ENCODE data around the gene GABBR2. TPM values are rescaled to one million over a fixed set of nuclear protein-coding genes. Genes with fewer than 3 reads are reported as not detected.
"Not testable (repeated sequence)": the region's sequence is repeated elsewhere in the genome, so short reads cannot be mapped to it uniquely, and the experiment has no call there.

GABBR2 gene
- total RNA-seq, 2 experiments from 2014 or later: not detected

DNA sequence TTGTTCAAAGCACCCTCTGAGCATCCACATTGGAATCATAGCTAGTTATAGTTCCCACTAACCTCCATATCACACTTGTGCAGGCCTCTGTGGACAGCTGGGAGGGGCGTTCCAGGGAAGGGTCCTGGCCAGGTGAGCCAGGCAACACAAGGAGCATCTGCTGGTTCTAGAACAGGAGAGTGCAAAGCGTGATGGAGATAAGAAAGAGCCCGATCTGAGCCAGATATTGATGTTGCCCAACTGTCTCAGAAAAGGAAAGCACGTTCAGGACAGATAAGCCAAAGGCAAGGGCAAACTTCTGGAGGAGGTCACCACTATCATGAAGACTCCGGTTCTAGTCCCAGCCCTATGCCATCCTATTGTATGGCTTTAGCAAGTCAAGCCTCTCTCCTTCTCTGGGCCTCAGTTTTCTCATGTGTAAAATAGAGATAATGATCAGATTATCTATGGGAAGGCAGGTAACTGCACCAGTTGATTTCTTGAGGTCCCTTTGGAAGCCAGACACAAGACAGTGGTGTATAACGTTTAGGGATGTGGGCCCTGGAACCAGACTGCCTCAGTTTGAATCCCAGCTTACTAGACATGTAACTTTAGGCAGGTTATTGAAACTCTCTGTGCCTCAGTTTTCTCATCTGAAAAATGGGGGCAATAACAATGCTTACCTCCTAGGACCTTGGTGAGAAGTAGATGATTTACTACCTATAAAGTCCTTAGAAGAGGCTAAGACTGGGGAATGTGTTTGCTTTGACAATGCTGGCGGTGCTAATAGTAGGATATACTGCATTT lies 19.8 kb downstream of the GABBR2 start:
- DNase-seq (no peak), ATAC-seq (no peak)
- H3K27ac Mint-ChIP-seq: no peak overlapping the region
- H3K9me3 Mint-ChIP-seq (ENCODE audit: low read depth): no peaks in the 10 kb centered on the region
- CTCF ChIA-PET: no interaction called here
- no peak overlapping the region for H3K4me3 Mint-ChIP-seq
- H3K36me3 Mint-ChIP-seq: no peaks in the 10 kb centered on the region
- peaks cover 2% of the 10 kb centered on the region for H3K4me1 Mint-ChIP-seq
- H3K27me3 Mint-ChIP-seq: peaks cover 9% of the 10 kb centered on the region

DNA sequence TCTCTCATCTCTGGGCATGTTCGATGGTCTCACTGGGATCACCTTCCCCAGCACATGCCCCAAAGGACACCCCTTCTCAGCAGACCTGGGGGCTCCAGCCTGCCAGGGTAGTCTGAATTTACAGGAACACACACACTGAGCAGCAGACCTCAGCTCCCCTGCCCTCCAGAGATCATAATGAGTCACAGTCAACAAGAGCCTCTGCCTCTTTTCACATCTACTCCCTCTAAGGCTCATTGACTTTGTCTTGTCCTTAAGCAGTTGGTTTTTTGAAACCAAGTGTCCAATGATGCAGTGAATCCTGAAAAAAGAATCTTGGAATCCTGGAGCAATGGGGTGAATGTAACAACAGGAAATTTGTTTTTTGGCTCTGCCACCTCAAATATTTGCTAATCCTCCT lies 20.8 kb downstream of the GABBR2 start:
- Mint-ChIP-seq H3K4me1 (peaks cover 2% of the 10 kb centered on the region), H3K4me3 (no peak overlapping the region), H3K27ac (no peak overlapping the region), H3K36me3 (no peaks in the 10 kb centered on the region), H3K27me3 (peaks cover 9% of the 10 kb centered on the region), H3K9me3 (ENCODE audit: low read depth) (no peaks in the 10 kb centered on the region)
- DNase-seq: no peak
- CTCF ChIA-PET: interaction anchor here (0.6 kb wide), 1 partner anchor 522 kb away, joined by 3 read pairs; no protein-coding TSS in a partner anchor
- no peak for ATAC-seq

DNA sequence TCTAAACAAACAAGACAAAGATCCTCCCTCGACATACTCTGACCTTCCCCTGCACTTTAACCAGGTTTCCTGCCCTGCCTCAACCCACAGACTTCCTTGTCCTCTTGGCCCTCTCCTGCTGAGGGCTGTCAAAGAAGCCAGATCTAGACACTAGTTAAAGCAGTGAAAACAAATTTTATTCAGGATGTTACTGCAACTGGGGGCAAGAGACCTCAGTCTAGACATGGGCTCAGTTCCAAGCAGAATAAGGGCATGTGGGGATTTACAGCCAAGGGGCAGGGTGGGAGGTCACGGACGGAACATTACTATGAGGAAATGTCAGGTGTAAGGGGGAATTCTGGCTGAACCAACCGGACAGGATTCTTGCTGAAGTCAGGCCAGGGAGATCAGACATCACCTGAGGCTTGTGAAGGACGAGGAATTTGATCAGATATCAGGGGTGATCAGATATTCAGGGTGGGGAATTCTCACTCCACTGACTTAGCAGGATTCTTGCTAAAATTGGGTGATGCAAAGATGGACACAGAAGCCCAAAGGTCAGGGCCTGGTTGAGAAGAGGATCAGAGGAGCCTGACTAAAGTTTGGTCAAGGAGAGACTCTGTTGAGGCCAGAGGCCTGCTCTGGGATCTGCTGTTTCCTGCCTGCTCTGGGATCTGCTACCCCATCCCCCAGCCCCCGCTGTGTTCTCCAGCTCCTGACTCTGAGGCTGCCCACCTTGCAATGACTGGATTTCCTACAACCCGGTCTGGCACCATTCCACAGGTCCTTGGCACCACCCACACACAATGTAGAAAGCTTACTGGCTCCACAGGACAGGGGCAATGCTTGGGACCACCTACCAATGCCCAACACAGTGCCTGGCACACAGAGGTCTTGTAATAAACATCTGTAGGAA lies 21.5 kb downstream of the GABBR2 start:
- CTCF ChIA-PET: no interaction called here
- Mint-ChIP-seq H3K27me3 (peaks cover 9% of the 10 kb centered on the region), H3K4me3 (no peak overlapping the region), H3K36me3 (no peaks in the 10 kb centered on the region), H3K4me1 (peaks cover 2% of the 10 kb centered on the region), H3K9me3 (ENCODE audit: low read depth) (no peaks in the 10 kb centered on the region), H3K27ac (no peak overlapping the region)
- DNase-seq (no peak), ATAC-seq (no peak)

DNA sequence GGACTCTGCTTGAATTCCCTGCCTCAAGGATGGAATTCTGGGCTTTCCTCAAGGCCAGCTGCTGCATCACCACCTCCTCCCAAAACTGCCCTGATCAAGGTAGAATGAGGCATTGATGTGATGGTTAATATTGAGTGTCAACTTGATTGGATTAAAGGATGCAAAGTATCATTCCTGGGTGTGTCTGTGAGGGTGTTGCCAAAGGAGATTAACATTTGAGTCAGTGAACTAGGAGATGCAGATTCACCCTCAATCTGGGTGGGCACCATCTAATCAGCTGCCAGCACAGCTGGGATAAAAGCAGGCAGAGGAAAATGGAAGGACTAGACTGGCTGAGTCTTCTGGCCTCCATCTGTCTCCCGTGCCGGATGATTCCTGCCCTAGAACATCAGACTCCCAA lies 23.9 kb downstream of the GABBR2 start:
- H3K4me1 Mint-ChIP-seq; H3K36me3 Mint-ChIP-seq; H3K27ac Mint-ChIP-seq; H3K4me3 Mint-ChIP-seq; DNase-seq; H3K9me3 Mint-ChIP-seq (ENCODE audit: low read depth); ATAC-seq; H3K27me3 Mint-ChIP-seq: not testable (repeated sequence)
- CTCF ChIA-PET: interaction anchor here (0.6 to 1.5 kb wide), 2 partner anchors 91 to 729 kb away, joined by 3 read pairs; no protein-coding TSS in a partner anchor

DNA sequence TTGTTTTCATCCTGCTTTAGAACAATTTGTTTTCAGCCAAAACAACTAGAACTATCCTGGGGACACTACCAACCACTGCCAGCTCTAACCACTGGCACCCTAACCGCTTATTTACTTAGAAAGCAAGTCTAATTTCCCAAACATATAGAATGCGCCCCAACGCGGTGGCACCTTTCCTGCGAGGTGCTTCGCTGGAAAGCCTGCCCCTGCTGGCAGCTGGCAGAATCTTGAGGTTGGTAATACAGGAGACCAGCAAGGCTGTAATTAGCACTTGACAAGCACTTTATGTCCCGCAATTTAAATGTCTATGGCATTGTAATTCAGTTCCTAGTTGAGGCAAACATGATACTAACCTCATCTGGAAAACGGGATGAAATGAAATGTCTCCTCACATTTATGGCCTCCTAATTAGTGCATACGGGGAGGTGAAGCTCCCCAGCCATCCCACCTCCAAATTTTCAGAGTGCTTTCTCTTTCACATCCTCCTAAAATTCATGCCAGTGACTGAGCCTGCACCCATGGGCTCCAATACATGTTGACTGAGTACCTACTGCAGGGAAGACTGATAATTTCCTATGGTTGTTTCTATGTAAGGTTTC lies 30.4 kb downstream of the GABBR2 start:
- no peak for DNase-seq
- no peaks in the 10 kb centered on the region for H3K9me3 Mint-ChIP-seq (ENCODE audit: low read depth)
- CTCF ChIA-PET: interaction anchor here (1.0 kb wide), 2 partner anchors 11 to 171 kb away, joined by 3 to 4 read pairs; no protein-coding TSS in a partner anchor
- no peaks in the 10 kb centered on the region for H3K36me3 Mint-ChIP-seq
- H3K4me3 Mint-ChIP-seq: no peak overlapping the region
- peaks cover 39% of the 10 kb centered on the region for H3K27me3 Mint-ChIP-seq
- H3K4me1 Mint-ChIP-seq: no peaks in the 10 kb centered on the region
- H3K27ac Mint-ChIP-seq: no peak overlapping the region
- no peak for ATAC-seq

DNA sequence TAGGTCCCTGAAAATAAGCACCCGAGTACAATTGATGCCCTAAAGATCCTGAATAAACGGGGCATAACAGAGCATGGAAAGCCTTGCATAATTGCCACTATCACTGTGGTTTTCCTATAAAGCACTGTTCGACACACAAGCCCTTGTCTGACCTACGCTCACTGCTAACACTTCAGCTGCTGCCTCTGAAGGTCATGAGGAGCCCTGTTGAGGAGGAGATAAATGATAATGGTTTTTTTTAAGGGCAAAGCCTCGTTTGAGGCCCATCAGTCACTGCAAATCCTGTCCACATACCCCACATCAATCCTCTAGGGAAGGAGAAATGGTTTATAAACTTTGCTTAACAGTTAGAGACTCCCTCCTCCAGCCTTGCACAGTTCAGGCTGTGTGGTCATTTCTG lies 35.1 kb downstream of the GABBR2 start:
- no peak overlapping the region for H3K4me3 Mint-ChIP-seq
- H3K27ac Mint-ChIP-seq: no peak overlapping the region
- no peaks in the 10 kb centered on the region for H3K9me3 Mint-ChIP-seq (ENCODE audit: low read depth)
- no peaks in the 10 kb centered on the region for H3K36me3 Mint-ChIP-seq
- DNase-seq (no peak), ATAC-seq (no peak)
- CTCF ChIA-PET: no interaction called here
- H3K4me1 Mint-ChIP-seq: no peaks in the 10 kb centered on the region
- H3K27me3 Mint-ChIP-seq: peaks cover 53% of the 10 kb centered on the region

DNA sequence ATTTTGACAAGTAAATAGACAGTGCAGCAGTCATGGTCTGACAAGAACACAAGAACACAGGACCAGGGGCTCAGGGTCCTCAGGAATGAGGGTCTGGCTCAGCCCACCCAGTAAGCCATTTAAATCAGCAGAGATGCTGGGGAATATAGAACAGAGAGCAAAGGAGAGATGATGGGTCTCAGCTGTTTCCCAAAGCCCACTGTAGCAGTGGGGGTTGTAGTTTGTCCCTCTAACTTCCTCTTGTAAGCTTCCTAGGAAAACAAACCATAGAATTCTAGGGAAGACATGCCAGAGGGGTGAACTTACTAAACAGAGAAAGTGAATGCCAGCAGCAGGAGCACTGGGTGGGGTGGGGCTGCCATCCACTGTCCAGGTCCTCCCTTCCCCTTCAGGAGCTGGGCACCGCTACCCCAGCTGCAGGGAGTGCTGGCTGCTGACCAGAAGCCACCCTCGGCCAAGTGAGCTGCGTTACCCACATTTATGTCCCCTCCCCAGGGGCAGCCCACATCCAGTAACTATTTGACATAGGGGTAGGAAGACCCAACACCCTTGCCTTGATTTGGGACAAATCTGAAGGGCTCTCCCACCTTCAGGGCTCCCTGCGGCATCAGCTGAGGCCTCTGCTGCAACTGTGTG lies 41.6 kb downstream of the GABBR2 start:
- ATAC-seq (no peak), DNase-seq (no peak)
- H3K27me3 Mint-ChIP-seq: peaks cover 13% of the 10 kb centered on the region
- H3K4me3 Mint-ChIP-seq: no peak overlapping the region
- no peak overlapping the region for H3K27ac Mint-ChIP-seq
- H3K36me3 Mint-ChIP-seq: no peaks in the 10 kb centered on the region
- CTCF ChIA-PET: interaction anchor here (1.0 kb wide), 1 partner anchor 11 kb away, joined by 4 read pairs; no protein-coding TSS in a partner anchor
- no peaks in the 10 kb centered on the region for H3K4me1 Mint-ChIP-seq
- no peaks in the 10 kb centered on the region for H3K9me3 Mint-ChIP-seq (ENCODE audit: low read depth)

DNA sequence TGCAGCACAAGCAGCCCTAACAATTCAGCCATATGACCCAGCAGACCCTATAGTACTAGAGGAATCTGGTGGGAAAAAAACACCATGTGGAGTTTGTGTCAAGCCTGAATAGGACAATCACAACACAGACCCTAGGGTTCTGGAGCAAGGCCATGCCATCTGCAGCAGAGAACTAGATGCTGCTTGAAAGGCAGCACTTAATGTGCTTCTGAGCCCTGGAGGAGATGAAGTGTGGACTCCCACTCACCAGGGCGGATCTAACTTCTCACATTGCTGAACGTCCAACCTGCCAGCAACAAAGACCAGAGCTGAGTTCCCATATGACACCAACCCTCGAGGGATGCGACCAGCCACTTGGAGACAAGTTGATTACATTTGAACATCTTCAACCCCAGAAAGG lies 43.2 kb downstream of the GABBR2 start:
- DNase-seq (no peak), ATAC-seq (no peak)
- Mint-ChIP-seq H3K4me1 (no peaks in the 10 kb centered on the region), H3K27ac (no peak overlapping the region), H3K4me3 (no peak overlapping the region), H3K36me3 (no peaks in the 10 kb centered on the region), H3K27me3 (peaks cover 11% of the 10 kb centered on the region), H3K9me3 (ENCODE audit: low read depth) (no peaks in the 10 kb centered on the region)
- CTCF ChIA-PET: no interaction called here

DNA sequence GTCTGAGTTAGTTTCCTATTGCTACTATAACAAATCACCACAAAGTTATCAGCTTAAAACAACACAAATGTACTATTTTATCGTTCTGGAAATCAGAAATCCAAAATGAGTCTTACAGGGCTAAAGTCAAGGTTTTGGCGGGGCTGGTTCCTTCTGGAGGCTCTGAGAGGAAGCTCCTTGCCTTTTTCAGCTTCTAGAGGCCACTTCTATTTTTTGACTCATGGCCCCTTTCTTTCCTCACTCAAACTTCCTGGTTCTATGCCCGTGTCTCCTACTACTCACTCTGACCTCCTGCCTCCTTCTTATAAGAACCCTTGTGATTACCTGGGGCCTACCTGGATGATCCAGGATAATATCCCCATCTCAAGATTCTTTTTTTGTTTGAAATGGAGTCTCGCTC lies 48.2 kb downstream of the GABBR2 start:
- CTCF ChIA-PET: no interaction called here
- Mint-ChIP-seq H3K36me3 (no peaks in the 10 kb centered on the region), H3K27me3 (peaks cover 10% of the 10 kb centered on the region), H3K4me3 (no peak overlapping the region), H3K27ac (no peak overlapping the region), H3K9me3 (ENCODE audit: low read depth) (no peaks in the 10 kb centered on the region), H3K4me1 (no peaks in the 10 kb centered on the region)
- ATAC-seq (no peak), DNase-seq (no peak)

DNA sequence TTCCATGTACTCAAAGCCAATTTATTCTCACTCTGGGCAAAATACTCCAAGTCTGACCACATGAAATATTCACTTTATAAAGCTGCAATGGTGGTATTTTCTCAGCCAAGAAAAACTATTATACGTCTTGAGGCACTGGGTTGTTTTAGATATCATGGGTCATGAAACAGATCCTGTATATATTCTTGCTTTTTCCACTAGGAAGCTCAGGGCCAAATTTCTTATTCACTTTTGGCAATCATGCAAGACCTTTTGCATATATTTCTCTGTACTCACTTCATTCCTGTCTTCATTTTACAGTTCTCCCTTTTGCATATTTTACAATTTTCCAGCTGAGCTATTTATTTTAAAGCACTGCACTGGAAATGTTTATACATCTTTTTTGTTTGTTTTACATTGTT lies 49.8 kb downstream of the GABBR2 start:
- ATAC-seq (no peak), DNase-seq (no peak)
- no peaks in the 10 kb centered on the region for H3K36me3 Mint-ChIP-seq
- H3K4me3 Mint-ChIP-seq: no peak overlapping the region
- CTCF ChIA-PET: no interaction called here
- H3K4me1 Mint-ChIP-seq: no peaks in the 10 kb centered on the region
- H3K27me3 Mint-ChIP-seq: peaks cover 14% of the 10 kb centered on the region
- H3K27ac Mint-ChIP-seq: no peak overlapping the region
- no peaks in the 10 kb centered on the region for H3K9me3 Mint-ChIP-seq (ENCODE audit: low read depth)

DNA sequence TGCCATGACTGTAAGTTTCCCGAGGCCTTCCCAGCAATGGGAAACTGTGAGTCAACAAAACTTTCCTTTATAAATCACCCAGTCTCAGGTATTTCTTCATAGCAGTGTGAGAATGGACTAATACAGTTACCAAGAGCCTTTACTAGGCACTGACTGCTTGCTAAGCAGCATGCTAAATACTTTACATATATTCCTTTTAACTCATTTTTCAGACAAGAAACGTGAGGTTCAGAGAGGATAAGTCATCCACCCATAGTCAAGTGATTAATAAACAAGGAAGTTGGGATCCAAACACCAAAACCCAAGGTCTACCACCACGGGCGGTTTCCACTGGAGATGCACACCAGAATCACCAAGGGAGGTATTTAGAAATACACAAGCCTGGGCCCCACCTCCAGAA lies 50.8 kb downstream of the GABBR2 start:
- H3K4me1 Mint-ChIP-seq: no peaks in the 10 kb centered on the region
- CTCF ChIA-PET: no interaction called here

DNA sequence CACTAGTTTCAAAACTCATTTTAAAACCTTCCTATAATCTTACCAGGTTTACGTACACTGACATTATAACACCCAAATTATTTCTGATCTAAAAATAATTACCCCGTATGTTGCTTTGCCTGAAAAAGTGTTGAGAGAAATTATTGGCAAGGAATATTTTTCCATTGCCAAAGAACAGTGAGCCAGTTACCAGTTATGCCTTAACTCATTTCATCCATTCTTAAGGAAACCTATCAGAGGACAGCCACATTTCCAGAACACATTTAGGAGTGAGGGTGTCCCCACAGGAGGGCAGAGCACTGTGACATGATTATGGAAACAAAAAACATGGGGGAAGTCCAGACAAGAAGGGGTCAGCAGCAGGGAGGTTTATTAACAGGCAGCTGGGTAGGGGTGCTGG lies 52.2 kb downstream of the GABBR2 start:
- no peak for ATAC-seq

More for the DNA sequence above, 50.8 kb downstream of the GABBR2 start:
- DNase-seq (no peak), ATAC-seq (no peak)
- Mint-ChIP-seq H3K4me3 (no peak overlapping the region), H3K9me3 (ENCODE audit: low read depth) (no peaks in the 10 kb centered on the region), H3K27me3 (peaks cover 14% of the 10 kb centered on the region), H3K27ac (no peak overlapping the region), H3K36me3 (no peaks in the 10 kb centered on the region)

DNA sequence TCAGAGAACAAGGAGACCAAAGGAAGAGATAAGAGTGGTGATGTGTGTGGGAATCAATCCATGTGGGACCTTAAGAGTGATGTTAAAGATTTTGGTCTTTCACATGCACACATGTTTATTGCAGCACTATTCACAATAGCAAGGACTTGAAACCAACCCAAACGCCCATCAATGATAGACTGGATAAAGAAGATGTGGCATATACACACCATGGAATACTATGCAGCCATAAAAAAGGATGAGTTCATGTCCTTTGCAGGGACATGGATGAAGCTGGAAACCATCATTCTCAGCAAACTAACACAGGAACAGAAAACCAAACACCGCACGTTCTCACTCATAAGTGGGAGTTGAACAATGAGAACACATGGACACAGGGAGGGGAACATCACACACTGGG lies 53.3 kb downstream of the GABBR2 start:
- H3K36me3 Mint-ChIP-seq; H3K9me3 Mint-ChIP-seq (ENCODE audit: low read depth); DNase-seq; H3K4me1 Mint-ChIP-seq; H3K4me3 Mint-ChIP-seq; CTCF ChIA-PET; ATAC-seq; H3K27ac Mint-ChIP-seq: not testable (repeated sequence)
- H3K27me3 Mint-ChIP-seq: peaks cover 13% of the 10 kb centered on the region

More for the DNA sequence above, 52.2 kb downstream of the GABBR2 start:
- Mint-ChIP-seq H3K27me3 (peaks cover 14% of the 10 kb centered on the region), H3K36me3 (no peaks in the 10 kb centered on the region), H3K4me1 (no peaks in the 10 kb centered on the region), H3K27ac (no peak overlapping the region), H3K4me3 (no peak overlapping the region), H3K9me3 (ENCODE audit: low read depth) (no peaks in the 10 kb centered on the region)
- no peak for DNase-seq
- CTCF ChIA-PET: no interaction called here
